ENCODE results near the gene CEP43.

CEP43 gene

DNA sequence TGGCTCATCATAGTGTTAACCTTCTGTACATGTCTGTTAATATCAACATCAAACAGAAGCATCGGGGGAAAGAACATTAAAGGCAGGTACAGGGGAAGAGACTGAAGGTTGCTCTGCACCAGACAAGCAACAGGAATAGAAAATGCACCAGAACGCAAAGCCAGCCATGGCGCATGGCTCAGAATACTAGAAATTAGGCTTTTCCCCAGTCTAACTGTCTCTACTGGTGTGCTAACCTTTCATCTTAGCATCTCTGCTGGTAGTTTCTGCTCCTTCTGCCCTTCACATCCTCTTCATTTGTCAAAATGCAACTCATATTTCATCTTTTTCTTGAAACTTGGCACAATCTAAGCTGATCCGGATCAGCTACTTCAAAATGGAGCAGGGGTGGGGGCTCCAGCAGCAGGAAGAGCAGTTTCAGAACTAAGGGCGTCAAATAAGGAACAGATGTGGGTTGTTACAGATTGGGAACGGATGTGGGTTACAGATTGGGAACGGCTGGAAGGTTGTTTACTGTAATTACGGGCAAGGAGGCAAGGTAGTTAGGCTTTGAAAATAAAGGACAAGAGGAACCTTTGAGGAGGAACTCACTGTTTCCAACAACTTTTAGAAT is 29.7 kb upstream of the CEP43 start:
- DNase-seq (ENCODE audit: low read depth in 3 of 3) = no peak

DNA sequence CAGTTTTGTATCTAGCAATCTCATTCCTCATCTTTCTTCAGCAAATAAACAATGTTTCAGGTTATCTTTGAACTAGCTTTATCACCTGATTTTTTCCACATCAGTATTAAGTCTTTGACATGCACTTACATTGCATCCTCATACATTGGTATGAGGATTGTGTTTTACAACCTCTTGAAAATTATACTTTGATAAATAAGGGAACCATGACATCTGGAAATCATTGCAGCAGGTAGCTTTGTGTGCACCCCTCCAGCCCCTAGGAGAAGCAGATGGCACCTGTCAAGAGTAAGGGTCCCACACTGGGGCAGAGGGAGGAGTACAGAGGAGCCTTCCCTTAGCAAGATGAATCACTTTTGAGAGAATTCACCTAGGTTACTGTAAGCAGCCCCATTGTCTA is 29.1 kb upstream of the CEP43 start:
- no peak for DNase-seq (ENCODE audit: low read depth in 3 of 3)

DNA sequence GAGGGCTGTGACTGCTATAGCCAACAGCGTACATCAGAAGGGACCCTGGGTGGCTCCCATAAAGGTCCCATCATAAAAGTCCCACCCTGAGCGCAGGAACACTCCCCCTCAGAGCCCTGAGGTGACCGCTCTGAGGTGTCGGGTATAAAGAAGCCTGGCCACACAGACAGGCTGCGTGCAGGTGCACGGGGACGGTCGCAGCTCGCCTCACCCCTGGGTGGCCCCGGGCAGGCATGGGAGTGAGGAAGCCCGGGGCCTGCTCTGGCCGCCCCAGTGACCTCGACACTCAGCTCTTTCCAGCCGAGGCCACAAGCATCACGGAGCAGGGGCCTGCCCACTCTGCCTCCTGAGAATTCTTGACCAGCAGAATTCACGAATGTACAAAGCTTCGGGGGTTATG is 28.4 kb upstream of the CEP43 start:
- no peak for DNase-seq (ENCODE audit: low read depth in 3 of 3)

DNA sequence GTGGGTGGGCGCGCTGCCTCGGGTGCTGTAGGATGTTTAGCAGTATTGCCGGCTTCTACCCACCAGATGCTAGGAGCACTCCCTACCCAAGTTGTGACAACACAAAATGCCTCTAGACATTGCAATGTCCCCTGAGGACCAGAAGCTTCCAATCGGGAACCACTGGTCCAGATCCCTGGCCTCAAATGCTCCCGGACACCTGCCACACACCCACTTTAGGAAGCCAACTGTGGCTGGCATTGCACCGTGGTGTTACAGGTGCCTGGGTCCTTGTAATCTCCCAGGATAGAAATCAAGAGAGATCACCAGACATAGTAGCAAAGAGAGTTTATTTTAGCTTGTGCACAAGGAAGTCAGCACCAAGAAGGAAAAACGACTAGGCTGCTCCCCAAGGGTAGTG is 27.9 kb upstream of the CEP43 start:
- DNase-seq (ENCODE audit: low read depth in 3 of 3) = no peak

DNA sequence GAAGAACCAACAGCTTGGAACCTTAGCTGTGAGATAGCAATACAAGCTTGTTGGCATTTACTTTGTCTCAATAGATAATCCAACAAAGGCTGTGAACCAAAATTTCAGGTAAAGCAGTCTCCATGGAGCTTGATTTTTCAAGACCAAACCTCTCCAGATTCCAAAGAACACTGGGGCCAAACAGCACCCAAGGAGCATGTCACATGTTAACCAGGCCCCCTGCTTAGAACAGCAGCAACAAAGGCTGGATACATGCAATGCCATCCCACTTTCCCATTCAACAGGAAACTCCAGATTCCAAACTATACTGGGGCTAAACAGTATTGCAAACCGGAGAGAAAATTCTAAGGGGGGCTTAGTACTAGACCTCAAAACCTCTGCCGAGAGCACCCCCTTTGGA is 27.1 kb upstream of the CEP43 start:
- DNase-seq (ENCODE audit: low read depth in 3 of 3) = no peak

DNA sequence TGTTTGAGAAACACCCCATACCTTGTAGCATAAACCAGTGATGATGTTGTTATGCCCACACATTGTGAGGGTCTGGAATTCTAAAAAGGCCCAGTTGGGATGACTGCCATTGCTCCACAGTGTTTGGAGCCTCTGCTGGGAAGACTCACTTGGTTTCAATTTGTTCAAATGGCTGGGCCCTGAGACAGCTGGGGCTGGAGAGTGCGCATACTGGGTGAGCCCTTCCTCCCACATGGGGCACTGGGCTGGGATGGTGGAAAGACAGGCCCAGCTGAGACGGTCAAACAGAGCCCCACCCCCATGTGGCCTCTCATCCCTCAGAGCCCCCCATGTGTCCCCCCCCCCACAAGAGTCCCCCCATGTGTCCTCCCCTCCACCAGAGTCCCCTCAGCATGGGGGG is 22.6 kb upstream of the CEP43 start:
- no peak for DNase-seq (ENCODE audit: low read depth in 3 of 3)

DNA sequence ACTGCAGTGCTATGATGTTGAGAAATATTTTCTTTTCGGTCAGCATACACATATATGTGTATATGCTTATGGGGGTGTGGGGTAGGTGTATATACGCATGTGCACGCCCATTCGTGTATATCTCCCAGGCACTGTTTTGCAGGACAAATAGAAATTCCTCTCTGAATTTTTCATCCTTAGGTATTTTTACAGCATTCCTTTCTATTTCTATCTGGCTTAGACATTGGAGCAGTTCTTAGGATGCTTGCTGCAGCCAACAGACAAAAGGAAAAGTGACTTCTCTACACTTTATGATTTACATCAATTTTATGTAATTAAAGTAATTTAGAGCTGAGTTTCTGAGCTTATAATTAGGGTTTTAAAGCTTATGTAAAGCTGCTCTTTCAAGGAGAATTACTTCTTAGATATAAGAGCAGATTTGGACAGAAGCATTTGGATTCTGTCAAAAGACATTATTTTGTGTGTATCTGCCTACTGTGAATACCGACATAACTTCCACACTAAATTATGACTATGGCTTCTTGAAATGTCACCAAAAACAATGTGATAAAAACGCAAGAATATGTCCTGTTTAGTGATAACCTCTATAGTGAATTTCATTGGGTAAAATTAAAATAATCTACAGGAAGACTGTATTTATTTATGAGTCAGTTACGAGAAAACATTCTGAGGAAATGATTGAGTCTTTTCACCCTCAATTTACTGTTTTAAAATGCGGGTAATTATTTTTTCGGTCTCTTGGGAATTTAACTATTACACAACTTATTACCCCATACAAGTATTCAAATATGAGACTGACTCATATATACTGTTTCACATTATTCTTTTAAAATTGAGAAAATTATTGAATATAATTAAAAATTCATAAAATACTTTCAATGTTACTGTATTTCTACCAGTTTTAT is 21.3 kb upstream of the CEP43 start:
- no peak for DNase-seq (ENCODE audit: low read depth in 3 of 3)

GRCh38 chr6:166980738-166981137 is 18.5 kb upstream of the CEP43 start:
- no peak for DNase-seq (ENCODE audit: low read depth in 3 of 3)

GRCh38 chr6:166987448-166987847 is 11.7 kb upstream of the CEP43 start:
- no peak for DNase-seq (ENCODE audit: low read depth in 3 of 3)

- DNase-seq (ENCODE audit: low read depth in 3 of 3) = no peak
Measured at GRCh38 chr6:166987930-166988329, 11.3 kb upstream of the CEP43 start.

GRCh38 chr6:166988674-166989201 is 10.5 kb upstream of the CEP43 start:
- DNase-seq (ENCODE audit: low read depth in 3 of 3) = no peak

DNA sequence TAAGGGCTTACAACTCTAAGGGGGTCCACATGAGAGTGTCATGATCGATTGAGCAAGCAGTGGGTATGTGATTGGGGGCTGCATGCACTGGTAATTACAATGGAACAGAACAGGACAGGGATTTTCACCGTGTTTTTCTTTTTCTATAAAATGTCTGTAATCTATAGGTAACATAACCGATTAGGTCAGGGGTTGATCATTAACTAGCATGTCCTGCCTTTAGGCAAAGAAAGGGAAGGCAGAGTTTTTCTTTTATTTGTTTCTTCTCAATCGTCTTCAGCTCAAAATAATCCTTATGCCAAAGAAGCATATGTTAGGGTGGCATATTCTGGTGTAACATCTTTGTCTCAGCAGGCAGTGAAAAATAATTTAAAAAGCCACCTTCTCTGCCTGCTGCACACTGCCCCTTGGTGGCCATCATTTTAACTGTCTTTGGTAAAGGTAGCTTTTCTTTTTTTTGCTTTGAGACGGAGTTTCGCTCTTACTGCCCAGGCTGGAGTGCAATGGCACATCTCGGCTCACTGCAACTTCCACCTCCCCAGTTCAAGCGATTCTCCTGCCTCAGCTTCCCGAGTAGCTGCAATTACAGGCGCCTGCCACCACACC is 9.7 kb upstream of the CEP43 start:
- DNase-seq (ENCODE audit: low read depth in 3 of 3) = peak in 1 of 3 donors; percentile 41

- DNase-seq (ENCODE audit: low read depth in 3 of 3) = no peak
Measured at GRCh38 chr6:166996406-166996805, 2.8 kb upstream of the CEP43 start.

DNA sequence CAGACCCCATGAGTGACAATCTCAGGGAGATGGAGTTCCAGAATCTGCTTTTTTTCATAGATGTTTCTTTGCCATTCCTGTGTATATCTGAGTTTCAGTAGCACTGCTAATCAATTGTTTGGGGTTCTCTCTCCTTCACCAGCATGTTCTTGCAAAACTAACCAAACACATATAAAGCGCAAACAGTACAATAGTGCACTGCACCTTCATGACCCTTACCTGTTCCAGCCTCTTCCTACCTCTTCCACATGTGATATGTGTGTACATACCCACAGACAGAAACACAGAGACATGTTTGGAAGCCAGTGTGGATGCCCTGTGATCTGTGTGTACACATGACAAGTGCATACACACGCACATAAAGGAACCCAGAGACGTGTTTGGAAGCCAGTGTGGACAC is 1.8 kb upstream of the CEP43 start:
- DNase-seq (ENCODE audit: low read depth in 3 of 3) = no peak

DNA sequence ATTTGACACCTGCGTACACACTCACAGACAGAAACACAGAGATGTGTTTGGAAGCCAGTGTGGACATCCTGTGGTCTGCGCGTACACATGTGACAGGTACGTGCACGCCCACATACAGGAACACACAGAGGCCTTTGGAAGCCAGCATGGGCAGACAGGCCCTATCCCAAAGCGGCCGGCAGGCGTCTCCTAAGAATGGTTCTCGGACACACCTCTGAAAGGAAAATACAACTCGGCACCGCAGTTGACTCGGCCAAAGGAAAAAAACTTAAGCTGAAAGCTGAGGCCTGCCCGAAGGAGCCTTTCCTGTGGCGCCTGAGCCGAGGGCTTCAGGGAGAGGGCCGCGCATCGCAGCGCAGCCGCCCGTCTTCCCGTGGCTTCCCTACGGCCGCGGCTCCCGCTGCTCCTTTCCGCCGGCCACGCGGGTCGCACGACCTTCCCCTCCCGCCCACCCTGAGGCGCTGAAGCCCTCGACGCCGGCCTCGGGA is 1.4 kb upstream of the CEP43 start:
- DNase-seq (ENCODE audit: low read depth in 3 of 3) = peak; percentile 28 to 44 (median 44)

- DNase-seq (ENCODE audit: low read depth in 3 of 3) = peak in 1 of 3 donors; percentile 16
Measured at GRCh38 chr6:166998256-166999144, 697 bp upstream of the CEP43 start.

DNA sequence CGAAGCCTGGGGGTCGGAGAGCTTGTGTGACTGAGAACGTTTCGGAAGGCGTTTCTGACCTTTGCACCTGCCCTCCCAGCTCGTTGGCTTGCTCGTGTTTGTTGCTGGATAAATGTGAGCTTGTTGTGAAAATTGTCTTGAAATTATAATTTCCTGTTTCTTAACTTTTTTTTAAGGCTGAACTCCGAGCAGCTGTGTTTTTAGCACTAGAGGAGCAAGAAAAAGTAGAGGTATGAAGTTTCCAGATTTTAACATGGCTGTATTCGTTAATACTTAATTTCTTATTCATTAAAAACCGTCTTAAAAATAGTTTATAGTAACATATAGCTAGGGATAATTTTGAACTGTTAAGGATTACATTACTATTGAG is 672 bp downstream of the CEP43 start:
- no peak for DNase-seq (ENCODE audit: low read depth in 3 of 3)

DNA sequence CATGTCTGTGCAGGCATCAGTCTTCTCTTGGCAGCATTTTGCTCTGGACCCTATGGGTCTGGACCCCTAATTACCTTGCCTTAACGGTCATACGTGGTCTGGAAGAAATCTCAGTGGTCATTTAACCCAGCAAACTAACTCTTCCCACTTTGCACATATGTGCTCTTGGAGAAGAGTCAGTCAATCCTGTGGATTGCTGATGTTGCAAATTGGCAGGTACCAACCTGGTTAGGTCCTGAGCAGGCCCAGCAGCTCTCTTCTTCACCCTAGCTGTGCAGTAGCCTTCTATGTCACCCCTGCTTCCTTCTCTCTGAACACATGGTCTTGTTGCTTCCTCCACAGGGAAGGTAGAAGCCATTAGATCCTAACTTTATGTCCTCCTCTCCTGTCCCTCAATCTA is 1.6 kb downstream of the CEP43 start:
- no peak for DNase-seq (ENCODE audit: low read depth in 3 of 3)

- no peak for DNase-seq (ENCODE audit: low read depth in 3 of 3)
Measured at GRCh38 chr6:167005350-167006159, 6.4 kb downstream of the CEP43 start.

DNA sequence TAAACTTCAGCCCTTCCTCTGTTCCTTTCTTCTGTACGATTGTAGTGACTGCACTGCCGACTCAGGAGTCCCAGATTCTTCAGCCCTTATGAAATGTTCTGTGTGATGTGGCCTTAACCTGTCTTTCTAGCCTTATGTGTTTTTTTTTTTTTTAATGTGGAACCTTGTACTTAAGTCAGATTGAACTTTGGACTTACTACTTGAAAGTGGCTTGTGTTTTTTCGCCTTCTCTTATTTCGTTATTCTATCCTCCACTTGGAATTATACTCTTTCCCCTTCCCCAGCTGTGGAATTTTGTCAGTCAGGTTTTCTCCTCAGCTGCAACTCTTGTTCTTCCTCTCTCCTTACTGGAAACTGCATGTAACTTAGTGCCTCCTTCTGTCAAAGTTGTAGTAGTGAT is 8.8 kb downstream of the CEP43 start:
- DNase-seq (ENCODE audit: low read depth in 3 of 3) = no peak

- no peak for DNase-seq (ENCODE audit: low read depth in 3 of 3)
Measured at GRCh38 chr6:167013067-167013466, 13.9 kb downstream of the CEP43 start.
